Colonic mucosa (tissue), 4 donors: ENCODE measurements around the gene ABHD2. TPM values are rescaled to one million over a fixed set of nuclear protein-coding genes. Genes with fewer than 3 reads are reported as not detected.

Source experiments
- DNase-seq: peaks from one replicate; pipeline ENCODE4 v3.0.0-alpha.2; 2020
- H3K27ac ChIP-seq: fragments of 200-600 bp; one replicate; pipeline ENCODE4 v1.8.0; 2021
- H3K27me3 ChIP-seq: fragments of 200-600 bp; one replicate; pipeline ENCODE4 v1.8.0; 2021
- H3K36me3 ChIP-seq: fragments of 200-600 bp; one replicate; pipeline ENCODE4 v1.8.0; 2021
- H3K4me1 ChIP-seq: fragments of 200-600 bp; one replicate; pipeline ENCODE4 v1.8.0; 2021; ENCODE audit warnings: mild to moderate bottlenecking
- H3K4me3 ChIP-seq: fragments of 200-600 bp; one replicate; pipeline ENCODE4 v1.8.0; 2021
- H3K9ac ChIP-seq, 2 donors: one replicate each; pipeline ENCODE4 v1.7.0; 2013; ENCODE audit warnings: control low read depth in 2 of 2, low read depth in 2 of 2, low read length in 2 of 2
- H3K9me3 ChIP-seq: fragments of 200-600 bp; one replicate; pipeline ENCODE4 v1.8.0; 2021
- intact Hi-C: fragments of 100-400 bp; cut with DNase I; formaldehyde crosslinking; loops from one replicate; pipeline ENCODE4 v1.14.1; 2022
- total RNA-seq, 2 donors: library from RNA; stranded (reverse); fragmentation: NEBNext Ultra II Directional in 1 of 2; extraction: Animal tissue kit (Norgen Biotek cat#: 25700) in 1 of 2; gene quantifications; one replicate each; pipeline ENCODE4 v1.2.1, GENCODE V29; 2021
- TF ChIP-seq, protein P1 (sequence below): fragments of 200-600 bp; IDR thresholded peaks from one replicate; pipeline ENCODE4 v1.8.0; 2022; ENCODE audit warnings: antibody characterized with exemption, mild to moderate bottlenecking
- donor health status: healthy.
- donor health status: DM: no; HTN: no; CAD: no.
- donor health status: DM: no; HTN: no; CAD: no.

ABHD2 gene
- total RNA-seq, 2 donors from 2014 or later: 71.5 to 86.7 TPM

DNA sequence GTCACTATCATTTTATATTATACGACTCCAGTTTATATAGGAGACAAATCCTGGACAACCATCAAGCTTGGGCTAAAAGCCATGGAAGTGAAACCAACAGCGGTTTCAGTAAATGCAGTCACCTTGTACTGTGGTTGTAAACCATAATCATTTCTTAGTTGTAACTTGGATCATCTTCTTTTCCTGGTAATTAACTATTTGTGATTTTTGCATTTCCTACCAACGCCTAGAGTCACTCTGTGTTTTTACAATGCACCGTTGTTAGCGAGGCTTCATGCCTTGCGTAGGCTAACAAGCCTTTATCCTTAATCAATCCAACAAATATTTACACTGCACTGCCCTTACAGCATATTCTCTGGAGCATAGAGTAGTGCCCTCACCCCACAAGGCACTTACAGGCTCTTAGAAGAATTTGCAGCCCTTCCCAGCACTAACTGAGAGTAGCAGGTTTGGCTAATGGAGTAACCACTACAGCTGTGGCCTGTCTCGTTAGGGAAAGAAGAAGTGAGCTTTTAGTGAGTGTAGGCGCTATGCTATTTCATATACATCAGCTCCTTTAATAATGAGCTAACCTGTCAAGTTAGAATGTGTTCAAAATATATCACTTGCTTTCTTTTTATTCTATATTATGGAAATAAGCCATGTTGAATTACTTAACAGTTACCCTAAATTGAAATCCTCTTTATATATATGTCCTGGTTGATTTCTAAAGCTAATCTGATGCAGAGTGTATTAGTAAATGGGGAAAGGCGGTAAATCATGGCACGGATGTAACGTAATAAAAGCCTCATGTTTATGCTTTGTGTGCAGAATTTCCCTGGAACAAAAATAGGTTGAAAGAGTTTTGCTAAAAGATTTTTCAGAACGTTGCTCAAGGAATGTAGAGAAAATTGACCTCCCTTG, 62.8 kb downstream of the ABHD2 start:
- H3K27me3 ChIP-seq: no peaks in the 10 kb centered on the region
- H3K36me3 ChIP-seq: no peaks in the 10 kb centered on the region
- H3K9ac ChIP-seq: peak overlapping the region in 1 of 2 donors; percentile 62
- TF ChIP-seq, protein P1, sequence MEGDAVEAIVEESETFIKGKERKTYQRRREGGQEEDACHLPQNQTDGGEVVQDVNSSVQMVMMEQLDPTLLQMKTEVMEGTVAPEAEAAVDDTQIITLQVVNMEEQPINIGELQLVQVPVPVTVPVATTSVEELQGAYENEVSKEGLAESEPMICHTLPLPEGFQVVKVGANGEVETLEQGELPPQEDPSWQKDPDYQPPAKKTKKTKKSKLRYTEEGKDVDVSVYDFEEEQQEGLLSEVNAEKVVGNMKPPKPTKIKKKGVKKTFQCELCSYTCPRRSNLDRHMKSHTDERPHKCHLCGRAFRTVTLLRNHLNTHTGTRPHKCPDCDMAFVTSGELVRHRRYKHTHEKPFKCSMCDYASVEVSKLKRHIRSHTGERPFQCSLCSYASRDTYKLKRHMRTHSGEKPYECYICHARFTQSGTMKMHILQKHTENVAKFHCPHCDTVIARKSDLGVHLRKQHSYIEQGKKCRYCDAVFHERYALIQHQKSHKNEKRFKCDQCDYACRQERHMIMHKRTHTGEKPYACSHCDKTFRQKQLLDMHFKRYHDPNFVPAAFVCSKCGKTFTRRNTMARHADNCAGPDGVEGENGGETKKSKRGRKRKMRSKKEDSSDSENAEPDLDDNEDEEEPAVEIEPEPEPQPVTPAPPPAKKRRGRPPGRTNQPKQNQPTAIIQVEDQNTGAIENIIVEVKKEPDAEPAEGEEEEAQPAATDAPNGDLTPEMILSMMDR: no peak
- no peak overlapping the region for H3K4me3 ChIP-seq
- no peaks in the 10 kb centered on the region for H3K9me3 ChIP-seq
- no peak for DNase-seq
- H3K27ac ChIP-seq: peak overlapping the region; percentile 52
- no peaks in the 10 kb centered on the region for H3K4me1 ChIP-seq
- intact Hi-C loops: no loop called here

DNA sequence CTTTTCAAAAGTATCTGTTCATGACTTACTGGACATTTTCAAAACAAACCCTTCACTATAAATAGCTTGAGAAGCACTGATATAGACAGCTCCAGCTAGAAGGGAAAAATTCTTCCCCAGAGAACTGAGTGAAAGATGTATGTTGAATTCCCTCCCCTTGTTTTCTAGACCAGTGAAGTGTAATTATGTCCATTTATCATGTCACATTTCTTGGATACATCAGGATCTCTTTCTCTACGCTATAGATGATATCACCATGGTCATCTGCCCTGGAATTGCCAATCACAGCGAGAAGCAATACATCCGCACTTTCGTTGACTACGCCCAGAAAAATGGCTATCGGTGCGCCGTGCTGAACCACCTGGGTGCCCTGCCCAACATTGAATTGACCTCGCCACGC, 66.9 kb downstream of the ABHD2 start:
- Histone ChIP-seq H3K9me3 (no peaks in the 10 kb centered on the region), H3K36me3 (no peaks in the 10 kb centered on the region), H3K4me3 (no peak overlapping the region), H3K27ac (no peak overlapping the region), H3K9ac (no peak overlapping the region), H3K4me1 (no peaks in the 10 kb centered on the region), H3K27me3 (no peaks in the 10 kb centered on the region)
- TF ChIP-seq, protein P1: no peak
- intact Hi-C loops: no loop called here
- DNase-seq: no peak

DNA sequence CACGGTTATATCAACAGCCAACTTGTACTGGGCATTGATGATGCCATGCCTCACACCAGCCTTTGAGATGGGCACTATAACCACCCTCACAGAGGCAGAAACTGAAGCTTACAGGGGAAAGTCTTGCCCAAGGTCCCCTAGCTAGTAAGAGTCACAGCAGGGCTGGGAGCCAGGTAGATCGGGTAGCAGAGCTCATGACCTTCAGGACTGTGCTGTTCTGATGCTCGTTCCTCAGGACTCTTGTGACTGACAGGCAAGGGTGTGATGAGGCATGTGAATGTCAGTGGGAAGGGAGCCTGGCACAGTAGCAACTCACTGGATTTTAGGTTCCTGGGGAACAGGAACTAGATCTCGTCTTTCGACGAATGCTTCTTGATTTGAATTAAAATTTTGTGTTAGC, 67.4 kb downstream of the ABHD2 start:
- no peaks in the 10 kb centered on the region for H3K9me3 ChIP-seq
- no peak overlapping the region for H3K9ac ChIP-seq
- no peaks in the 10 kb centered on the region for H3K27me3 ChIP-seq
- H3K36me3 ChIP-seq: no peaks in the 10 kb centered on the region
- no peak for DNase-seq
- TF ChIP-seq, protein P1: no peak
- intact Hi-C loops: no loop called here
- no peaks in the 10 kb centered on the region for H3K4me1 ChIP-seq
- no peak overlapping the region for H3K27ac ChIP-seq
- no peak overlapping the region for H3K4me3 ChIP-seq

DNA sequence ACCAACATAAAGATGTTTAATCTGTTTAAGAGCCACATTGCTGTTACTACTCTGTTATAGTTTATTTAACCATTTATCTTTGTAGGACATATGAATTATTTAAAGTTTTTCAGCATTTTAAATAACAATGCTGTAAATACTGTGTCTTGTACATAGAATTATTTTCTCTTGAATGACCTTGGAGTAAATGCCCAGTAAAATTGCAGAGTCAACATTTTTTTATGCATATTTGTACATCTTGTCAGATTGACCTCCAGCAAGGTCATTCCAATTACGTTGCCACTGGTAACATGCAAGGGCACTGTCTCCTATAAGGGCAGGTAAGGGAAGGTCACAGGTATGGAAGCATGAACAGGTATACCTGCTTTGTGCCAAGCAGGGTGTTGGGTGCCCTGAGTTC, 68.8 kb downstream of the ABHD2 start:
- no peaks in the 10 kb centered on the region for H3K36me3 ChIP-seq

DNA sequence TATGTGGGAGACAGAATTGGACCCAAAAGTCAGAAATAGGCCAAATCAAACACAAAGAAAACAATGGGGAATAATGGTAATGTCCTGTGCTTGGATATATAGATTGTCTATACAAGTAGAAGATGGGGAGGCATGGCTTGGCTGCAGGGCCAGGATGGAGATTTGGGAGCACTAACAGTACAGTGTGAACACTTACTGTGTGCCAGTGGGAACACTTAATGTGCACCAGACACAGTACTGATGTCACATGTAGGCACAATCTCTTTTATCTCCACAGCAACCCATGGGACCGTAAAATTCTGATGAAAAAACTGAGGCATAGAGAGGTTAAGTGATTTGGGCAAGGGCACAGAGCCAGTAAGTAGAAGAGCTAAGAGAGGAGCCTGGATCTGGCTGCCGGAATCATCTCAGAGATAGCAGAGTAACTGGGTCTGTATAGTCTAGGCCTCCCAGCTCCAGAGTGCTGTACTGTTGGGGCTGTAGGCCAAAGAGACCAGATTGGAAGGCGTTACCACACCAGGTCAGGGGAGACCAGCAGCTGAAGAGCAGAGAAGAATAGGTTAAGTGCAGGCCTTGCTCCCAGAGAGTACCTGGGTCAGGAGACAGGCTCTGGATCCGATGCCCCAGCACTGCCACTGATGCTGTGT, 69.8 kb downstream of the ABHD2 start:
- Histone ChIP-seq H3K9me3 (no peaks in the 10 kb centered on the region), H3K9ac (no peak overlapping the region), H3K4me1 (no peaks in the 10 kb centered on the region), H3K27me3 (no peaks in the 10 kb centered on the region), H3K4me3 (no peak overlapping the region), H3K27ac (no peak overlapping the region), H3K36me3 (no peaks in the 10 kb centered on the region)
- TF ChIP-seq, protein P1: no peak
- intact Hi-C loops: no loop called here
- no peak for DNase-seq

More for the DNA sequence above, 68.8 kb downstream of the ABHD2 start:
- no peaks in the 10 kb centered on the region for H3K27me3 ChIP-seq
- no peak for DNase-seq
- no peak overlapping the region for H3K9ac ChIP-seq
- no peak overlapping the region for H3K27ac ChIP-seq
- H3K4me3 ChIP-seq: no peak overlapping the region
- intact Hi-C loops: no loop called here
- TF ChIP-seq, protein P1: no peak
- H3K4me1 ChIP-seq: no peaks in the 10 kb centered on the region
- H3K9me3 ChIP-seq: no peaks in the 10 kb centered on the region
